Endothelial cell of hepatic sinusoid (primary cell): ENCODE measurements around the gene SUPT16H.
"Not testable (repeated sequence)": the region's sequence is repeated elsewhere in the genome, so short reads cannot be mapped to it uniquely, and the experiment has no call there.

Experiments used
- in situ Hi-C: cut with HindIII; loops from 2 replicates; pipeline ENCODE4 v1.10.0; 2017; ENCODE audit warnings: low sequenced_read_pairs

Gene SUPT16H

GRCh38 chr14:21307637-21308036, 76.2 kb downstream of the SUPT16H start:
- in situ Hi-C loops = no loop called here

GRCh38 chr14:21302836-21303140, 81.0 kb downstream of the SUPT16H start:
- in situ Hi-C loops = not testable (repeated sequence)

GRCh38 chr14:21302013-21302835, 81.6 kb downstream of the SUPT16H start:
- in situ Hi-C loops = no loop called here
